GM21526 (cell line): ENCODE measurements around the gene ADIPOR2.

Experiments
- ATAC-seq: cut with Tn5 transposase; IDR thresholded peaks from one replicate; pipeline ENCODE4 v1.9.1; 2021; ENCODE audit warnings: moderate library complexity; ENCODE audit not compliant: unreplicated experiment, low FRiP score

The ADIPOR2 gene

GRCh38 chr12:1796515-1797010 is 105.7 kb downstream of the ADIPOR2 start:
- peak; percentile 18 for ATAC-seq

DNA sequence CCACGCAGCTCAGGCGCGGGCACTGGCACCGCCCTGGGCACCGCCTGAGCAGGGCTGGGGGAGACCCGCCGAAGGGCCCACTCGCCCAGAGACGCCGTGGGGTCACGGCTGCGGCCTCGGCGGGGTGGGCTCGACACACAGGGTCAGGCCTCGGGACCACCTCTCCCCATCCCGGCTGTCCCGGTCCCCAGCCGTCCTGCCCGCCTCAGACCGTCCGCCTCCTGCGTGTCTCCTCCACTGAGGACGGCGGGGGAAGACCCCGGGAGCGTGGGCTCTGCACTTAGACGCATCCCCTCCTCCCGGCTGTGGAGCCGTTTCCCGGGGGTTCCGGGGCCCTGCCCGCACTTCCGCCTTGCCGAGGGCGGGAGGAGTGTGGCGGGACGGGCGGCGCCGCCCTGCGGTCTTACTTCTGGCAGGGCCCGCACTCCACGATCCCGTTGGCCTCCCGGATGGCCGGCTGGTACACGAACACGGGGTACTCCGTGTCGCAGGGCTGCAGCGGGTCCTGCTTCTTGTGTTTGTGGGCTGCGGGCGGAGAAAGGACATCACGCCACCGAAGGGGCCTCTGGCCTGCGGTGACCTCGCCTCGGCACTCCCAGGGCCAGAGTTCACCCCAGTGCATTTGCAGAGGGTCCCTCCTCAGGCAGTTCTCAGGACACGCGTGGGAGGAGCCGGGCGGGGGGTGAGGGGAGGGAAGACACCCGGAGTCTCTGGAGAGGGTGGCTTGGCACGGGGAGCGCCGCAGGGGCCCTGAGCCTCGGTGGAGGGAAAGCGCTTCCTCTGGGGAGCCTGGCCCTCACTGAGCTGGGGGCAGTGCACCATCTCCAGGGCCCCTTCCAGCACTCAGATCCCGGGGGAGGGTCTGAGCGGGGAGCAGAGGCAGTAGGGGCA is 106.4 kb downstream of the ADIPOR2 start:
- ATAC-seq, result no peak

DNA sequence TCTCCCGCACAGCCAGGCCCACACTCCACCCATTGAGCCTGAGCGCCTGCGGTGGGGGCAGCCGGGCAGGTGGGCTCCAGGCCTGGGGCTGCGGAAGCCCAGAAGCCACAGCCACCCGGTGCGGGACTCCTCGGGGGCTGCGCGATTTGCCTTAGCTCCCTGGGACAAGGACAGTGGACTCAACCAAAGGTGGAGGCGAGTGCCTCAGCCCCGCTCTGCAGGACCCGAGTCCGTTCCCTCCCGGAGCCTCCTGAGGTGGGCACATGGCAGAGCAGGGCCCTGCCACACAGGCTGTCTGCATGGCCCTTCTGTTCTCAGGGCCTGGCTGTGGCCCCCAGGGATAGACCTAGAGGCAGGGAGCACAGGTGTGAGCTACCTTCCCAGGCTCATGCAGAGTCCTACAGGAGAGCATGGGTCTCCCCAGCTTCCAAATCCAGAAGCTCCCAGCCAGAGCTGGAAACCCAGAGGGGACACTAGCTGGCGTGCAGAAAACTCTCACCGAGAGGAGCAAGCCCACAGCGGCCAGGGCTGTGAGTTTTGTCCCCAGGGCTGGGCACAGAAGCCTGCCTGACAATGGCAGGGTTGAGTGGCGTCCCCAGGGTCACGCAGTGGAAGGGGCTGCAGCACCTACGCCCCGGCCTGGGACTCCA is 107.2 kb downstream of the ADIPOR2 start:
- no peak for ATAC-seq

- no peak for ATAC-seq
Measured at GRCh38 chr12:1798641-1799020, 107.8 kb downstream of the ADIPOR2 start.

- no peak for ATAC-seq
Measured at GRCh38 chr12:1799051-1799881, 108.4 kb downstream of the ADIPOR2 start.

DNA sequence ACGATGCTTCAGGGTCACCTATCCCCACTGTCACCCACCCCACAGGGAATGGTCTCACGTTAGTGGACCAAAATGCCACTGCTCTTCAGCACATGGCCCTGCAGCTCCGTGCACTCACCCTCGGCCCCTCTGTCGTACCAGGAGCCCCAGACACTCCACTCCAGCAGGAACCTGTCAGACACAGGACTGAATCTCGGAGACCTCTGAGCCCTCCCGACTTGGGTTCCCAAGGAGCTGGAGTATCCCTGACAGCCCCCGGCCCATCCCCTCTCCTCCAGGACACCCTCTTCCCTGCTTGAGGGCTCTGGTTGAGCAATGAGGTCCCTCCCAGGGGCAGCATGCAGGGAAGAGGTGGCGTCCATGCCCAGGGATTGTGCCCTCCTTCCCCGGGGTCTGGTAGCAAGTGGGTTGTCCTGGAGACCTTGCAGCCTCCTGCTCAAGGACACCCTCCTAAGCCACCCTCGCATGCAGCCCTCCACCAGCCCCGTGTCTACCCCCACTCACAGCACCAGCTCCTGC is 109.1 kb downstream of the ADIPOR2 start:
- no peak for ATAC-seq

DNA sequence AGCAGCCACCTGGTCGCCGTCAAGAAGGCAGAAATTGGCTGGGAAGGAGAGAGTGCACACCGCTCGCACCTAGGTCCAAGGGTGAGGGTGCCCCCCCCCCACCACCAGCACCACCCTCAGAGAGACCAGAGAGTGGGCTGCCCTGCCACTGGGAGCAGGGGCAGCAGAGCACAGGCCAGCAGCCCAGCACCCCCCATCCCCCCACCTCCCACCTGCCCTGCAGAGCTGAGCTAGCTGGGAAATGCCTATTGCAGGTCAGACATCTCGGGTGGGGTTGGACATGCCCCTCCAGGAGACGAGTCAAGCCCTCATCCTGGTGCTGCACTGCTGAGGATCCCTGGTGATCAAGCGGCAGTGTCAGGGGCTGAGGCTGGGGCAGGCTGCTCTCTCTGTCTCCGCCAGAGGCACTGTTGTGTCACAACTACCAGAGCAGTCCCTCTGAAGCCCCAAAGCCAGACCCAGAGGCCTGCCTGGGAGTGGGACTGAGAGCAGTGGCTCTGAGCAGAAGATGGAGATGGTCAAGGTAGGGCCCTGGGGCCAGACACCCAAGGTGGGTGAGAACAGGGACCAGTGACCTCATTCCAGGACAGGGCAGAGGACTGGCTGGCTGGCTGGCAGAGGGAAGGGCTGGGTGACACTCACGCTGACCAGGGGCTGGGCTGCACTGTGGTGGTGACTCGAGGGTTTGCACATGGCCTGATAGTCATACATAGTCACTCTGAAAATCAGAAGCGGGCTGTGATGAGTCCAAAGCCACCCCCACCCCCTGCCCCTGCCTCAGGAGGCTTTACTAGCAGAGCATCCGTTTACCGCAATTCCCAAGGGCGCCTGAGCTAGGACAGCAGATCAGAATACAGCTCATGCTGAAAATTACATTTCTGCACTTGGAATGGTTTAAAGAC is 109.8 kb downstream of the ADIPOR2 start:
- ATAC-seq, result peak; percentile 34

DNA sequence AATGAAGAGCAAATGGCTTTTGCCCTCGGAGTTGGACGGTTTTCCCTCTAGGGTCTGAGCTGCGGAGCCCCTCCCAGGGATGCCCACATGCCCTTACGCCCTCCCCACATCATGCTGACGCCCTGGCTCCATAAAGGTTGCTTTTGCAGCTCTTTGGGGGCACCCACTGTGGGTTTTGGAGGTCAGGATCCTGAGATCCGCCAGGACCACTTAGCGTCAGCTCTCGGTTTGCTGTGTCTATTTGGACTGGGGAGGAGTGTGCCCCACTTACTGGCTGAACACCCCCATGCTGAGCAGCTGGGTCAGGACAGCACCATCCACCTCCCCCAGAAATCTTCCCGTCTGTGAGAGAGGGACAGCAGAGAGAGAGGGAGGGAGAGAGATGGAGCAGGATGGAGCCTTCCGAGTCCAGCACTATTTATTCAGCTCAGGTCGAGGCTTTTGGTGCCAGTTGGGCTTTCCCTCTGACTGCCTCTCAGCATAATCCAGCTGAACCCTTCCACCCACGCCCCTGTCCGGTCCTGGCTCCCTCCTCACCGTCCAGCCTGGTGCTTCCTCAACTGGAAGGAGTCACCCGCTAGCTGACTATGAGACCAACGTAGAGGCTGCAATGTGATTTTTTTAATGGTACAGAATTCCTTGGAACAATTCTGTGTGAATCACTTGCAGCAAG is 110.6 kb downstream of the ADIPOR2 start:
- no peak for ATAC-seq

- no peak for ATAC-seq
Measured at GRCh38 chr12:1803736-1804135, 112.9 kb downstream of the ADIPOR2 start.

DNA sequence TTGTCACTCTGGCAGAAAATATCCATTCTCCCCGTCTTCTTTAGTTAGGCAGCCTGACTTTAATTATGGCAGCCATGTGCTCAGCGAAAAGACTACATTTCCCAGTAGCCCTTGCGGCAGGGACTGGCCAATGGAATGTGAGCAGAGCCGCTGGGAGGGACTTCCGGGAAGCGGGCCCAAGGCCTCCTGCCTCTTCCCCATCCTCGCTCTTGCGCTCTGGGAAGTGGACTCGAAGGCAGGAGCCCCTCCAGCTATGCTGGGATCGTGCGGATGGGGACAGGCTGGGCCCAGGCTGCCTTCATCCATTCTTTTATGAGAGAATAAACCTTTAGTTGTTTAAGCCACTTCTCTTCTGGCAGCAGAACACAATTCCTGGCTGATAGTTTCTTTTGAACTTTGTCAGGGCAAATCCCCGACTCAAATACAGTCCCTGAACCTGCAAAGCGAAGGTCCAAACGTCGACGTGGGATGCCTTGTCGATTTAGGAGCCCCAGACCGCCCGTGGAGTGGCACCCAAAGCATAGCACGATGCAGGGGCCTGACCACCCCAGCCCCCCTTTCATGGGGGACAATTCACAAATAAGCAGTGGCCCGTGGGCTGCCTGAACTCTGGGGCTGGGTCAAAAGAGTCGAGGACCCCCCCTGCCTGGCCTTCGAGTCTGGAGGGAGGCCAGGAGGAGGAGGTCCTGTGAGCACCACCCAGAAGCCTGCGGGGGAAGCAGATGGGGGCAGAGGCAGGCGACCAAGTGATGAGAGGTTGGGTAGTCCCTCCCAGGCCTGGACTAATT is 113.9 kb downstream of the ADIPOR2 start:
- ATAC-seq, result peak; percentile 74

- no peak for ATAC-seq
Measured at GRCh38 chr12:1805441-1806081, 114.7 kb downstream of the ADIPOR2 start.

GRCh38 chr12:1806301-1807086 is 115.6 kb downstream of the ADIPOR2 start:
- ATAC-seq, result no peak

DNA sequence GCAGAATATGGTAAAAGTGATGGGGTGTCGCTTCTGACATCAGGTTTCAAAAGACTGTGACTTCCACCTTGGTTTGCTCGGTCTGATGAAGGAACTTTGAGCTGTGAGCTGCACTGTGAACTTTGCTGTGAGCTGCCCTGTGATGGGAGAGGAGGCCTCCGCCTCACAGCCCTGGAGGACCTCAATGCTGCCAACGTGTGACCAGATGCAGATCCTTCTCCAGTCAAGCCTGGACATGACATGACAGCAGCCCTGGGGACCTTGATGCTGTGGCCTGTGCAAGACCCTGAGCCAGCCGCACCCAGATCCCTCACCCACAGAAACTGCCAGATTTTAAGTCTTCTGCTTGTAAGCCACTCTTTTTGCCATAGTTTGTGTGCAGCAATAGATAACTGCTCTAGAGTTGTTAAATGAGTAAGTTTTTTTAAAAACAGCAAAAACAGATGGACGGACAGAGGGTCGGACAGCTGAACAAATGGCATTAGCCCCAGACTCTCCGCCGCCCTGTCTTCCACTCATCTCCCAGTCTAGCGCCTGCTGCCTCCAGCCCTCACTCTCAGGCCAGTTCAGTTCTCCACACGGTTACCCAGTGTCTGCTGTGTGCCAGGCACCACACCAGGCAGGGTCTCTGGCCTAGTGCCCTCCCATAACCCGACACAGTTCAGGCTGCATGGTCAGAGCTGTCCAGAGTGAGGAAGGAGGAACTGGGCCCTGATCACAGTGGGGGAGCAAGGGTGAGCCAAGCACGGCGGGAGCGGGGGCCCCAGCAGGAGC is 116.4 kb downstream of the ADIPOR2 start:
- ATAC-seq, result no peak

DNA sequence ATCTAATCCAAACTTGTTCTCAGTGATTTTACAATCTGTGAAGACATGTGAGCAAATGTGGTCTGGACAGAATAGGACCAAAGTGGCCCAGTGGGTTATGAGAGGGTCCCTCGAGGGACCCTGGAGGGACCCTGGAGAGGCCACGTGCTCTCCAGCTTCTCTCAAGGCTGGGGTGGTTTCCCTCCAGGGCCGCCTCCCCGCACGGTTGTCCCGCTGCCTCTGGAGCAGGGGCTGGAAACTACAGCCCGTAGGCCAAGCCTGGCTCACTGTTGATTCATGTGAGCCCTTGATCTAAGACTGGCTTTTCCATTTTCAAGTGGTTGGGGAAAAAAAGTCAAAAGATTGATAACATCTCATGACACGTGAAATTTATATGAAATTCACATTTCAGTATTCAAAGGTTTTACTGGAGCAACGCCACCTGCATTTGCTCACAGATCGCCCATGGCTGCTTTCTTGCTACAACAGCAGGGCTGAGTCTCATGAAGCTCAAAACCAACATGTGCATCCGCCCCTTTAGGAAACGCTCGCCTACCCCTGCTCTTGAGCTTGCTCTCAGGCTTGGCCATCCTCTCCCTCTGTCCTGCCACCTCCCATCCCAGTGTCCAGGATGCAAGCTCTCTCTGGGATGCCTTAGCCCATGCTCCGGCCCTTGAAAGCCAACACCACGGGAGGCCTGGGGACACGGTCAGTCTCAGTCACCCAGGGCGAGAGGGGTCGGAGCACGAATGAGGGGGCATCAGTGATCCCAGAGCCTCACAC is 117.3 kb downstream of the ADIPOR2 start:
- ATAC-seq, result no peak

GRCh38 chr12:1808798-1809480 is 118.1 kb downstream of the ADIPOR2 start:
- ATAC-seq, result no peak
